C4-2B (cell line): Measurements from ENCODE around the gene PRICKLE2.

ENCODE experiments used
- H3K27ac ChIP-seq: fragments of 450-650 bp; 2 replicates; pipeline ENCODE4 v1.5.1; 2017
- ZFX ChIP-seq: fragments of 450-650 bp; IDR thresholded peaks from 2 replicates; pipeline ENCODE4 v1.6.1; 2017
- TF ChIP-seq, protein P1 (sequence below): fragments of 450-650 bp; conservative IDR thresholded peaks from 2 replicates; pipeline ENCODE4 v1.5.1; 2017; ENCODE audit warnings: mild to moderate bottlenecking

The PRICKLE2 gene

DNA sequence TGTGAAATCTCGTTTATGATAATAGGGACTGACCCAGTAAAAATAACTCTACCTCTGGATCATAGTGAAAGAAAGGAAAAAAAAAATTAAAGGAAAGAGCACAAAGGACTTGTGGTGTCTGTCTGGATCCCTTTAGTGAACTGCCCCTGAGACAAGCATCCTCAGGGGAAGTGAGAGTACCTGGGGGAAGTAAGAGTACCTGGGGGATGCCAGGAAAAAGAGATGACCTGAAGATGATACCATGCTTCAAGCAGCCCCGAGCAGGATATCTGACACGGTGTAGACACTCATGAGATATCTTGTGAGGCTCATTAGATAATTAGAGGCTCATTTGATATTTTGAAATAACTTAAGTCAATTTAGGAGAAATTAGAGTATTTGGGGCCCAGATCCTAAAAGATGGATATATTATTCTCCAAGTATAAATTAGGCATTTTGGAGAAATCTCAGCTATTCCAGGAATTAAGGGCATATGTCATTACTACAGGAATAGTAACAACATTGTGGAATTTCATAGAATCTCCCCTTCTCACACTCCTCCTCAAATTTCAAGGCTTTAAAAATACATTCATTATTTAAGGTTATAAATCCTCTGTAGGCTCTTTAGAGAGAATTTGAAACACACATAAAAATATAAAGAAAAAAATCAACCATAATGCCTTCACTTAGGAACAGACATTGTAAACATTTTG, 165.6 kb downstream of the PRICKLE2 start:
- no peak for TF ChIP-seq ZFX
- H3K27ac ChIP-seq: no peak overlapping the region

DNA sequence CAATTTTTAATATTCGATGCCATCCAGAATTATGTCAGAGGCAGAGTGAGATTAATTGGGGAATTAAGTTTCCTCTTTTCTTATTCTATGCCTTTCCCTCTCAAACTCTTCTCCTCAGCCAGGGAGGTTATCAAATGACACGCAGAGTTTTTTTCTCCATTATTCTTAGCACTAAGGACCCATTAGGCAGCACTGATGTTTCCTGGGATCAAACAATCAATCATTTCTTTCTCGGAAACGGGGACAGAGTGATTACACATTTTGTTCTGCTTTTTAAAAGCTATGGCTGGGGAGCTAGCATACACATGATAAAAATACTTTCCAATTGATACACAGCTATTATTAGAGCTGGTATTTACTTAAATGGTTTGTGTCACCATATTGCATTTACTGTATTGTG, 166.7 kb downstream of the PRICKLE2 start:
- TF ChIP-seq, protein P1, sequence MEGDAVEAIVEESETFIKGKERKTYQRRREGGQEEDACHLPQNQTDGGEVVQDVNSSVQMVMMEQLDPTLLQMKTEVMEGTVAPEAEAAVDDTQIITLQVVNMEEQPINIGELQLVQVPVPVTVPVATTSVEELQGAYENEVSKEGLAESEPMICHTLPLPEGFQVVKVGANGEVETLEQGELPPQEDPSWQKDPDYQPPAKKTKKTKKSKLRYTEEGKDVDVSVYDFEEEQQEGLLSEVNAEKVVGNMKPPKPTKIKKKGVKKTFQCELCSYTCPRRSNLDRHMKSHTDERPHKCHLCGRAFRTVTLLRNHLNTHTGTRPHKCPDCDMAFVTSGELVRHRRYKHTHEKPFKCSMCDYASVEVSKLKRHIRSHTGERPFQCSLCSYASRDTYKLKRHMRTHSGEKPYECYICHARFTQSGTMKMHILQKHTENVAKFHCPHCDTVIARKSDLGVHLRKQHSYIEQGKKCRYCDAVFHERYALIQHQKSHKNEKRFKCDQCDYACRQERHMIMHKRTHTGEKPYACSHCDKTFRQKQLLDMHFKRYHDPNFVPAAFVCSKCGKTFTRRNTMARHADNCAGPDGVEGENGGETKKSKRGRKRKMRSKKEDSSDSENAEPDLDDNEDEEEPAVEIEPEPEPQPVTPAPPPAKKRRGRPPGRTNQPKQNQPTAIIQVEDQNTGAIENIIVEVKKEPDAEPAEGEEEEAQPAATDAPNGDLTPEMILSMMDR: no peak
- no peak for TF ChIP-seq ZFX
- no peak overlapping the region for H3K27ac ChIP-seq

DNA sequence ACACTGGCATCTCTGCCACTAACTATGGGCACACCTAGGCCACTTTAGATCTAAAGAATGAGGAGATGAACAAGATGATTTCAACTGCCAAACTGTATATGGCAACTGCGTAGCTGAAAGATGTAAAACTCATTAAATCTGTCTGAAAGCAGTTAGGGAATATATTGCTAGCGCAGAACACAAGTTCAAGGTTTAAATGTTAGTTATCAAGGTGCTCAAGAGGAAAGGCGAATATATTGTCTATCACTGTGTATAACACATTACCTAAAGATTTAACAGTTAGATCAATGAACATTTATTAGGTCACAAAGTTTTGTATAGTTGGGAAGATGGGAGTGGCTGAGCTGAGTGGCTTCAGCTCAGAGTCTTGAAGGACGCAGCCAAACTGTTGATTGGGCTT, 168.0 kb downstream of the PRICKLE2 start:
- TF ChIP-seq, protein P1: no peak
- no peak for TF ChIP-seq ZFX
- H3K27ac ChIP-seq: no peak overlapping the region

DNA sequence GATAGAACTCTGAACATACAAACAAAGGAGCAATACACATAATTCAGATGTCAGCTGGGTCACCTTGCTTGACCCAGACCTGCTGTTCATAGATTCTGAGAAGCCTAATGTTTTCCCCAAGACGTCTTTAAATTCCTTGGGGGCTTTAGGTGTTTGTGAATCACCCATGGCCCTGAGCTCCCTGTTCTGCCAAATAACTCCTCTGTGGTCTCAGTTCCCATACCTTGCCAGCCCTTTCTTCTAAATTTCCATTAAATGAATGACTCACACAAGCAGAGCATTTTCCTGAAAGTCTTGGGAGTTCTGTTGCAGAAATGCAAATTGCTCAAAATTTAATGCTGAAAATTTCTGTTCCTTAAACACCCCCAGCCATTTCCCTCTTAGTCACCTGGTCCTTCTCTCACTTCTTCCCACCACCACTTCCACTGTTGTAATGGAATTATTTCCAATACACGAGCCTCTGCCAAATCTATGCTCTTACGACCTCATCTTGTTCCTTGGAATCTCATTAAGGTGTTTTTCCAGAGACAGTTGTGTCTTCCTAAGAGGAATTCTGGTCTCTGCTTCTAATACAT, 168.6 kb downstream of the PRICKLE2 start:
- TF ChIP-seq, protein P1: no peak
- no peak for TF ChIP-seq ZFX
- no peak overlapping the region for H3K27ac ChIP-seq

DNA sequence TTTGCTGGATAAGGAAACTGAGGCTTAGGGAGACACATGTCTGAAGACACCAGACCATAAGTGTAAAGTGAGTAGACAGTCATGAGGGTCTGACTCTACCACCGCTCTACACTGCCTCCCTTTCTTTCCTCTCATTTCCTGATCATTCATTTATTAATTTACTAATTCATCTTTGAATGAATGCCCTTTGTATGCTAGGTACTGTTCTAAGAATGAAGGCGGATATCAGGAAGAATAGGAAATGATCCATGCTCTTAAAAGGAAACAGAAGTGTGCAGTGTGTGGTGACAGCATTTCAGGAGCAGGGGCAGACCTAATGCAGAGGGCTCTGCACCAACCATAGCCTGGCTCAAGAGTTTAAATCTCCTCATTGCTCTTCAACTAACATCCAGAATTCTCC, 170.2 kb downstream of the PRICKLE2 start:
- H3K27ac ChIP-seq: no peak overlapping the region
- TF ChIP-seq, protein P1: no peak
- TF ChIP-seq ZFX: no peak

DNA sequence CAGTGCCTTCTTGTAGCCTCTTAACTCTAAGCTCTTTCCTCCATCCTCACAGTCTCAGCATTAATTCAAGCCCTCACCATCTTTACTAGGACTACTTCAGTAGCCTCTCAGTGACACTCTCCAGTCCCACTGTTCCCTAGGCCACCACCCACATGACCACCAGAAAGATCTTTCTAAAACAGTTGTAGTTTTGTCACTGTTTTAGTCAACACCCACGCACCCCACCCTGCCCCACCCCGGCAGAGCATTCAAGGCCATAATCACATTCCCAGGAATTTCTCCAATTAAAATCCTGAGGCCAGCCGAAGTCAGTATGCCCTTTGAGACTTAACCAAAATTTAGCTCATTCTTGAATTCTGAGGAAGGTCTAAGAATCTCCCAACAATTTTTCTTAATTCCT, 170.8 kb downstream of the PRICKLE2 start:
- no peak overlapping the region for H3K27ac ChIP-seq
- TF ChIP-seq, protein P1: no peak
- no peak for TF ChIP-seq ZFX

DNA sequence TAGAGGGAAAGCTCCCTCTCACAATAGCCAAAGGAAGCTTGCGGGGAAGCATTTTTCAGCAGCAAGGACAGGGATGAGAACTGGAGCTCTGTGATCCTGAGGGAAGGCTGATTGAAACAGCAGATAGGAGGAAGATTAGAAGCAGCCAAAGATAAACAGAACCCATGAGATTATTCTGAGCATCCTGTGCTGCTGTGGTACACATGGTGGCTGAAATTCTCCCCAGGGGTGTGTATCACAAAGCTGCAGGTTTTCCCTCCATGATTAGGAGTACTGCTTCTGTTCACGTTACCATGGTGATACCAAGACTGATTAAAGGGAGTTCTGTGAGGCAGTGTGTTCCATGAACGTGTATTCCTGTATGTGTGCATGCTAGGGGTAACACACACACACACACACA, 171.7 kb downstream of the PRICKLE2 start:
- no peak for TF ChIP-seq ZFX
- TF ChIP-seq, protein P1: no peak
- no peak overlapping the region for H3K27ac ChIP-seq

DNA sequence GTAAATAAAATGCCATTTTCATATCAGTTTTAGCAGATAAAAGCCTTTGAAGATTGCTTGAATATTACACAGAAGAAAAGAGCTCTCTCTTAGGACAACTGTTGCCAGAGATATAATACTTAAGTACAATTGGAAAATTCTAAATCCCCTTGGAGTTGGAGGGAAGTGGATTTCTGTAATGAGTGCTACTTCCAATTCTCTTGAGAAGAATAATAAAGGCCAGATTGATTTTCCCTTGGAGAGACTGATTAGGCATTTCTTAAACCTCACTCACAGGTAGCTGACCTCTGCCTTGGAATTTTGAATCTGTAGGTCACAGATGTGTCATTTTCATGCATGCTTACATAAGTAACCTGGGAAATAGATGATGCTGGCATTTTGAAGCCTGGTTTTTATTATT, 172.1 kb downstream of the PRICKLE2 start:
- H3K27ac ChIP-seq: no peak overlapping the region
- TF ChIP-seq ZFX: no peak
- TF ChIP-seq, protein P1: no peak
